ENCODE data around the gene TRAPPC2L. TPM values are rescaled to one million over a fixed set of nuclear protein-coding genes. Genes with fewer than 3 reads are reported as not detected.

The TRAPPC2L gene
- total RNA-seq, 2 donors from 2014 or later = 110 TPM

GRCh38 chr16:88869673-88869980 lies 12.7 kb downstream of the TRAPPC2L start:
- WGBS, 2 experiments (ENCODE audit: insufficient coverage in 1 of 2, insufficient read length in 1 of 2) = 70 to 87% methylated on average over 2 to 9 of the region's 9 CpGs
- no peak overlapping the region for H3K4me3 Mint-ChIP-seq
- Histone ChIP-seq H3K9ac (ENCODE audit: extremely low read depth, low read length, poor library complexity, severe bottlenecking) (no peak overlapping the region), H3K36me3 (ENCODE audit: control insufficient read depth, insufficient read depth, low read length) (no peaks in the 10 kb centered on the region), H3K9me3 (ENCODE audit: control insufficient read depth, low read length) (no peaks in the 10 kb centered on the region), H3K4me1 (ENCODE audit: control insufficient read depth, insufficient read depth, low read length) (no peaks in the 10 kb centered on the region), H3K27ac (ENCODE audit: low read depth, low read length) (no peak overlapping the region), H3K4me3 (ENCODE audit: low read length) (no peak overlapping the region), H3K27me3 (ENCODE audit: control insufficient read depth, insufficient read depth, low read length, poor library complexity, severe bottlenecking) (no peaks in the 10 kb centered on the region)
- no peak for DNase-seq
- no peaks in the 10 kb centered on the region for H3K27me3 Mint-ChIP-seq (ENCODE audit: insufficient read depth)
- H3K36me3 Mint-ChIP-seq (ENCODE audit: low read depth) = no peaks in the 10 kb centered on the region
- no peak overlapping the region for H3K27ac Mint-ChIP-seq
- TF ChIP-seq, protein P1, sequence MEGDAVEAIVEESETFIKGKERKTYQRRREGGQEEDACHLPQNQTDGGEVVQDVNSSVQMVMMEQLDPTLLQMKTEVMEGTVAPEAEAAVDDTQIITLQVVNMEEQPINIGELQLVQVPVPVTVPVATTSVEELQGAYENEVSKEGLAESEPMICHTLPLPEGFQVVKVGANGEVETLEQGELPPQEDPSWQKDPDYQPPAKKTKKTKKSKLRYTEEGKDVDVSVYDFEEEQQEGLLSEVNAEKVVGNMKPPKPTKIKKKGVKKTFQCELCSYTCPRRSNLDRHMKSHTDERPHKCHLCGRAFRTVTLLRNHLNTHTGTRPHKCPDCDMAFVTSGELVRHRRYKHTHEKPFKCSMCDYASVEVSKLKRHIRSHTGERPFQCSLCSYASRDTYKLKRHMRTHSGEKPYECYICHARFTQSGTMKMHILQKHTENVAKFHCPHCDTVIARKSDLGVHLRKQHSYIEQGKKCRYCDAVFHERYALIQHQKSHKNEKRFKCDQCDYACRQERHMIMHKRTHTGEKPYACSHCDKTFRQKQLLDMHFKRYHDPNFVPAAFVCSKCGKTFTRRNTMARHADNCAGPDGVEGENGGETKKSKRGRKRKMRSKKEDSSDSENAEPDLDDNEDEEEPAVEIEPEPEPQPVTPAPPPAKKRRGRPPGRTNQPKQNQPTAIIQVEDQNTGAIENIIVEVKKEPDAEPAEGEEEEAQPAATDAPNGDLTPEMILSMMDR (conservative IDR thresholded peaks at IDR 0.05) = no peak
- no peaks in the 10 kb centered on the region for H3K9me3 Mint-ChIP-seq
- no peaks in the 10 kb centered on the region for H3K4me1 Mint-ChIP-seq

DNA sequence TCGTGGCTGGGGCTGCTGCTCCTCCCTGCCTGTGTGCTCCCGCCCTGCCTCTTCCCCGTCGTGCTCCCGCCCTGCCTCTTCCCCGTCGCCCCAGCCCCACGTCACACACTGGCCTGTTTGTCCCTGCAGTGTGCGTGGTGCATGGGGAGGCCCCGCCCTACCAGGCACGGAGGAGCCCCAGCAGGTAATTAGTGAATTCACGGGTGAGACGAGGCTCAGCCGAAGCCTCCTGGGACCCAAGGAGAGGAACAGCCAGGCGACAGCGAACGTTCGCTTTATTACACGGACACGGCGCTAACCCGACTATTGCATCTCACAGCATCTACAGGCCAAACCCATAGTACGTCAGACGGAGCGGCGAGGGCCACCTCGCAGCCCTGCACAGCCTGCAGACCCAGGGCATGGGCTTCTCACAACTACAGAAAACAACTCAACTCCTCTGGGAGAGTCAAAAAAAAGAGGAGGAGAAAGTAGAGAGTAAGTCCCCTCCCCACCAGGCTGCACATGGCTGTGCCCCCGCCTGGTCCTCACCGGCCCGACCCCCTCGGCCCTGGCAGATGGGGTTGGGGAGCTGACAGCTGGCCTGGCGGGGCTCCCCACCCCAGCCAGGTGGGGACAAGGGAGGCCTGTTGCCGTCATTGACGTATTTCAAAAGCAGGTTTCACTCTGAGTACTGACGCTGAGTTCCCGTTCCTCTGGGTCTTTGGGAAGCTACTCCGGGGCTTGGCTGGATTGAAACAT lies 13.9 kb downstream of the TRAPPC2L start:
- Histone ChIP-seq H3K9ac (ENCODE audit: extremely low read depth, low read length, poor library complexity, severe bottlenecking) (no peak overlapping the region), H3K27me3 (ENCODE audit: control insufficient read depth, insufficient read depth, low read length, poor library complexity, severe bottlenecking) (no peaks in the 10 kb centered on the region), H3K9me3 (ENCODE audit: control insufficient read depth, low read length) (no peaks in the 10 kb centered on the region), H3K4me1 (ENCODE audit: control insufficient read depth, insufficient read depth, low read length) (no peaks in the 10 kb centered on the region), H3K4me3 (ENCODE audit: low read length) (no peak overlapping the region), H3K27ac (ENCODE audit: low read depth, low read length) (no peak overlapping the region), H3K36me3 (ENCODE audit: control insufficient read depth, insufficient read depth, low read length) (no peaks in the 10 kb centered on the region)
- 87 to 88% methylated on average over 29 to 37 of the region's 37 CpGs for WGBS, 2 experiments (ENCODE audit: insufficient coverage in 1 of 2, insufficient read length in 1 of 2)
- TF ChIP-seq, protein P1 (conservative IDR thresholded peaks at IDR 0.05) = no peak
- Mint-ChIP-seq H3K36me3 (ENCODE audit: low read depth) (no peaks in the 10 kb centered on the region), H3K9me3 (no peaks in the 10 kb centered on the region), H3K27me3 (ENCODE audit: insufficient read depth) (no peaks in the 10 kb centered on the region), H3K4me1 (no peaks in the 10 kb centered on the region), H3K27ac (no peak overlapping the region), H3K4me3 (no peak overlapping the region)
- DNase-seq = no peak

DNA sequence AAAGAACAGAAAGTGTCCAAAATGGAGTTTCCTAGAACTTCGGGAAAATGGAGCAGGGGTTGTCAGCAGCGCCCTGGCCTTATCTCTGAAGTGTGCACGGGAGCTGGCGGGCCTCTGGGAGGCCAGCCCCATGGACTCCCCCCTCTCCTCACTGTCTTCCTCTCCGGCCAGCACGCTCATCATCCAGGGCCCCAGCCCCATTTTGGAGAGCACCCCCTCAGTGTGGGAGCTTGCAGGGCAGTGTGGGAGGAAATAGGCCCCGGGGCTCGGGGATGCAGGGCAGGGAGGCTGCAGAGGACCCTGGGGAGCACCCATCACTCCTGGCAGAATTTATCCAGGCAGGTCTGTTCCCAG lies 14.4 kb downstream of the TRAPPC2L start:
- H3K27me3 Mint-ChIP-seq (ENCODE audit: insufficient read depth) = no peaks in the 10 kb centered on the region
- TF ChIP-seq, protein P1 (conservative IDR thresholded peaks at IDR 0.05) = no peak
- Histone ChIP-seq H3K9ac (ENCODE audit: extremely low read depth, low read length, poor library complexity, severe bottlenecking) (no peak overlapping the region), H3K9me3 (ENCODE audit: control insufficient read depth, low read length) (no peaks in the 10 kb centered on the region), H3K36me3 (ENCODE audit: control insufficient read depth, insufficient read depth, low read length) (no peaks in the 10 kb centered on the region), H3K4me1 (ENCODE audit: control insufficient read depth, insufficient read depth, low read length) (no peaks in the 10 kb centered on the region), H3K27ac (ENCODE audit: low read depth, low read length) (no peak overlapping the region), H3K4me3 (ENCODE audit: low read length) (no peak overlapping the region), H3K27me3 (ENCODE audit: control insufficient read depth, insufficient read depth, low read length, poor library complexity, severe bottlenecking) (no peaks in the 10 kb centered on the region)
- H3K9me3 Mint-ChIP-seq = no peaks in the 10 kb centered on the region
- H3K27ac Mint-ChIP-seq = no peak overlapping the region
- H3K4me3 Mint-ChIP-seq = no peak overlapping the region
- no peaks in the 10 kb centered on the region for H3K36me3 Mint-ChIP-seq (ENCODE audit: low read depth)
- no peak for DNase-seq
- WGBS, 2 experiments (ENCODE audit: insufficient coverage in 1 of 2, insufficient read length in 1 of 2) = 78 to 82% methylated on average over 6 to 8 of the region's 8 CpGs
- no peaks in the 10 kb centered on the region for H3K4me1 Mint-ChIP-seq
